GM19455 (cell line): ENCODE measurements around the gene FANCD2.
"Not testable (repeated sequence)": the region's sequence is repeated elsewhere in the genome, so short reads cannot be mapped to it uniquely, and the experiment has no call there.

Experiments used
- ATAC-seq: cut with Tn5 transposase; IDR thresholded peaks from one replicate; pipeline ENCODE4 v1.9.1; 2021; ENCODE audit not compliant: unreplicated experiment

The FANCD2 gene

GRCh38 chr3:10026084-10026890, at the start of gene FANCD2:
Gene FANCD2 (plus strand): TSS chr3:10026437. CDS start chr3:10028658, 2,221 bp downstream.
- peak; percentile 90 for ATAC-seq

- no peak for ATAC-seq
Measured at GRCh38 chr3:9976721-9977709, 49.2 kb upstream of the FANCD2 start.

- no peak for ATAC-seq
Measured at GRCh38 chr3:9978710-9979305, 47.4 kb upstream of the FANCD2 start.

- no peak for ATAC-seq
Measured at GRCh38 chr3:9980251-9980650, 46.0 kb upstream of the FANCD2 start.

- ATAC-seq = peak; percentile 31
Measured at GRCh38 chr3:9986230-9986725, 40.0 kb upstream of the FANCD2 start.

- no peak for ATAC-seq
Measured at GRCh38 chr3:9994086-9994844, 32.0 kb upstream of the FANCD2 start.

GRCh38 chr3:10000686-10001085, 25.6 kb upstream of the FANCD2 start:
- ATAC-seq = no peak

- ATAC-seq = no peak
Measured at GRCh38 chr3:10002951-10003350, 23.3 kb upstream of the FANCD2 start.

- no peak for ATAC-seq
Measured at GRCh38 chr3:10004506-10004905, 21.7 kb upstream of the FANCD2 start.

- ATAC-seq = no peak
Measured at GRCh38 chr3:10004960-10005564, 21.2 kb upstream of the FANCD2 start.

- ATAC-seq = no peak
Measured at GRCh38 chr3:10006048-10006761, 20.0 kb upstream of the FANCD2 start.

GRCh38 chr3:10006762-10007090, 19.5 kb upstream of the FANCD2 start:
- no peak for ATAC-seq

- ATAC-seq = no peak
Measured at GRCh38 chr3:10007126-10007782, 19.0 kb upstream of the FANCD2 start.

GRCh38 chr3:10008216-10008587, 18.0 kb upstream of the FANCD2 start:
- not testable (repeated sequence) for ATAC-seq

GRCh38 chr3:10008588-10009344, 17.5 kb upstream of the FANCD2 start:
- peak; percentile 65 for ATAC-seq

- no peak for ATAC-seq
Measured at GRCh38 chr3:10010421-10010877, 15.8 kb upstream of the FANCD2 start.

GRCh38 chr3:10010878-10011465, 15.3 kb upstream of the FANCD2 start:
- ATAC-seq = peak; percentile 91

- ATAC-seq = no peak
Measured at GRCh38 chr3:10011631-10012030, 14.6 kb upstream of the FANCD2 start.
